NT2/D1 (cell line): ENCODE measurements around the gene SREBF1.

Source experiments
- SUZ12 ChIP-seq: IDR thresholded peaks from 2 replicates; pipeline ENCODE4 v1.6.1; 2011; ENCODE audit not compliant: insufficient read length, insufficient read depth; ENCODE audit errors: extremely low read depth
- YY1 ChIP-seq: IDR thresholded peaks from 2 replicates; pipeline ENCODE4 v1.6.1; 2011; ENCODE audit not compliant: insufficient read length, insufficient read depth
- ZNF274 ChIP-seq: IDR thresholded peaks from 2 replicates; pipeline ENCODE4 v1.6.1; 2011; ENCODE audit warnings: mild to moderate bottlenecking, low read depth, low read length

GRCh38 chr17:17846645-17847044 lies 9.9 kb upstream of the SREBF1 start:
- TF ChIP-seq ZNF274 (no peak), YY1 (no peak), SUZ12 (no peak)
